K562 (cell line): ENCODE data around the gene C17orf113. TPM values are rescaled to one million over a fixed set of nuclear protein-coding genes. Genes with fewer than 3 reads are reported as not detected.

Experiments used
- ATAC-seq: fragments of 200-7000 bp; cut with Tn5 transposase; 3 replicates; pipeline ENCODE4 v1.9.1; 2020; ENCODE audit warnings: moderate library complexity
- BruUV-seq: library from RNA; stranded (reverse); fragments of 400-500 nt; replicated peaks from 2 replicates; lab custom pipeline; 2021; lab: Mats Ljungman, UMichigan
- CTCF ChIA-PET: fragments of 300-600 bp; formaldehyde crosslinking; extraction: SDS; loops from one replicate; lab custom pipeline; 2021; ENCODE audit warnings: low intra/inter-chr PET ratio; lab: Yijun Ruan, JAX
- POLR2A ChIA-PET: fragments of 300-600, 350-650 bp; sonication (Branson Sonifier 250); formaldehyde crosslinking; extraction: SDS; loops from one replicate; lab custom pipeline; 2021; ENCODE audit warnings: antibody characterized with exemption, inconsistent platforms; lab: Yijun Ruan, JAX
- DNase-seq, 4 experiments: peaks; one replicate each; pipeline versions ENCODE4 v3.0.0 to v3.0.0-alpha.2; 2011 to 2018; ENCODE audit warnings: low spot score in 3 of 4, mixed read lengths in 3 of 4; ENCODE audit errors: extremely low read depth in 1 of 4
- FAIRE-seq: peaks from 2 replicates; lab custom pipeline; 2011; peaks lifted over from hg19 to GRCh38; lab: Jason Lieb, UNC
- H2AFZ ChIP-seq: 2 replicates; pipeline ENCODE4 v1.6.0; 2011; ENCODE audit warnings: low read depth, low read length, control low read depth, inconsistent platforms
- H3K27ac ChIP-seq: fragments of 200-600 bp; 3 replicates; pipeline ENCODE4 v1.8.0; 2011; ENCODE audit warnings: low read depth, mild to moderate bottlenecking, control low read depth, inconsistent platforms, low read length, moderate library complexity, mixed read lengths; ENCODE audit errors: extremely low read depth
- H3K27me3 ChIP-seq, 2 experiments: fragments of 300-600 bp in 1 of 2; 2 replicates in 1 of 2; 3 replicates in 1 of 2; pipeline versions ENCODE4 v1.6.0 to v1.8.0; 2011; ENCODE audit warnings: inconsistent platforms in 2 of 2, low read length in 2 of 2, mild to moderate bottlenecking in 1 of 2, mixed read lengths in 1 of 2, moderate library complexity in 1 of 2; ENCODE audit not compliant: control insufficient read depth in 2 of 2, insufficient read depth in 2 of 2
- H3K36me3 ChIP-seq: fragments of 300-600 bp; 3 replicates; pipeline ENCODE4 v1.8.0; 2011; ENCODE audit warnings: mild to moderate bottlenecking, low read length, inconsistent platforms; ENCODE audit not compliant: control insufficient read depth, insufficient read depth
- H3K4me1 ChIP-seq, 2 experiments: fragments of 200-600 bp in 1 of 2; replicated peaks in 1 of 2; 2 replicates in 1 of 2; 3 replicates in 1 of 2; pipeline versions ENCODE4 v1.5.1 to v1.8.0; 2011; ENCODE audit warnings: inconsistent platforms in 2 of 2, low read length in 2 of 2, mild to moderate bottlenecking in 1 of 2, mixed read lengths in 1 of 2, moderate library complexity in 1 of 2; ENCODE audit not compliant: control insufficient read depth in 2 of 2, insufficient read depth in 2 of 2
- H3K4me2 ChIP-seq: 2 replicates; pipeline ENCODE4 v1.6.1; 2011; ENCODE audit warnings: low read length, control low read depth, inconsistent platforms, mixed read lengths; ENCODE audit not compliant: insufficient read depth
- H3K4me3 ChIP-seq: fragments of 200-600 bp; sonication (generic), shearing (Covaris generic); 2 replicates; pipeline ENCODE4 v1.5.1; 2016; ENCODE audit warnings: control low read depth, inconsistent platforms
- H3K79me2 ChIP-seq: fragments of 200-600 bp; 3 replicates; pipeline ENCODE4 v1.8.0; 2011; ENCODE audit warnings: low read length, inconsistent platforms; ENCODE audit not compliant: control insufficient read depth, insufficient read depth
- H3K9ac ChIP-seq, 2 experiments: 2 replicates each; pipeline versions ENCODE4 v1.6.0 to v1.6.1; 2011; ENCODE audit warnings: low read depth in 2 of 2, low read length in 2 of 2, control low read depth in 1 of 2, inconsistent platforms in 1 of 2, mild to moderate bottlenecking in 1 of 2, mixed read lengths in 1 of 2; ENCODE audit not compliant: insufficient read depth in 1 of 2
- H3K9me1 ChIP-seq: one replicate; pipeline ENCODE4 v1.6.0; 2011; ENCODE audit warnings: inconsistent platforms, mild to moderate bottlenecking, low read length, moderate library complexity; ENCODE audit not compliant: control insufficient read depth, insufficient read depth
- H3K9me3 ChIP-seq: replicated peaks from 2 replicates; pipeline ENCODE4 v1.5.1; 2011; ENCODE audit warnings: low read depth, low read length, inconsistent platforms; ENCODE audit not compliant: control insufficient read depth, insufficient read depth
- H4K20me1 ChIP-seq: replicated peaks from 2 replicates; pipeline ENCODE4 v1.6.1; 2011; ENCODE audit warnings: low read length, inconsistent platforms, mixed read lengths; ENCODE audit not compliant: control insufficient read depth, insufficient read depth
- BCOR ChIP-seq: fragments of 450-650 bp; IDR thresholded peaks from 2 replicates; pipeline ENCODE4 v1.6.1; 2016
- BRF2 ChIP-seq: IDR thresholded peaks from 3 replicates; pipeline ENCODE4 v1.6.1; 2011; ENCODE audit warnings: borderline replicate concordance, mild to moderate bottlenecking; ENCODE audit not compliant: insufficient read length, insufficient read depth
- E2F3 ChIP-seq: fragments of 250-450 bp; sonication (Bioruptor Pico); IDR thresholded peaks from 2 replicates; pipeline ENCODE4 v1.4.0; 2020; ENCODE audit warnings: mild to moderate bottlenecking
- FOXK2 ChIP-seq, 2 experiments: fragments of 450-650 bp; IDR thresholded peaks in 1 of 2; conservative IDR thresholded peaks in 1 of 2; 2 replicates each; pipeline ENCODE4 v1.6.1; 2016; ENCODE audit warnings: low read depth in 2 of 2, mild to moderate bottlenecking in 1 of 2
- MBD1 ChIP-seq: fragments of 250-450 bp; sonication (Bioruptor Pico); IDR thresholded peaks from 2 replicates; pipeline ENCODE4 v1.8.0; 2022; ENCODE audit warnings: inconsistent platforms
- MECOM ChIP-seq: fragments of 250-450 bp; sonication (Bioruptor Pico); IDR thresholded peaks from 2 replicates; pipeline ENCODE4 v1.8.0; 2022; ENCODE audit warnings: inconsistent platforms
- RBM25 ChIP-seq: fragments of 200-400 bp; formaldehyde crosslinking; IDR thresholded peaks from 2 replicates; pipeline ENCODE4 v1.6.1; 2018; ENCODE audit warnings: low read length, low read depth, moderate library complexity; ENCODE audit not compliant: severe bottlenecking
- WGBS: fragments of 100-300 bp; shearing (Covaris generic); methylation state at CpG from one replicate; pipeline ENCODE4 v1.1.6; 2016; ENCODE audit warnings: low coverage, mixed read lengths; ENCODE audit not compliant: insufficient coverage; ENCODE audit errors: missing lambda C conversion rate; 5-methylcytosine and 5-hydroxymethylcytosine counted together
- in situ Hi-C: fragments of 300-500 bp; cut with MboI; formaldehyde crosslinking; loops from 4 replicates; pipeline ENCODE4 v1.15.0; 2018; ENCODE audit warnings: inconsistent platforms, mixed read lengths
- intact Hi-C: fragments of 100-400 bp; cut with micrococcal nuclease; formaldehyde crosslinking; loops from 2 replicates; pipeline ENCODE4 v1.14.2; 2022
- polyA plus RNA-seq, 8 experiments: library from polyadenylated mRNA; depleted of rRNA in 4 of 8; stranded (reverse) in 5 of 8; unstranded in 3 of 8; fragments of >200 nt; fragmentation: Nextera tagmentation in 2 of 8; fragmentation: Illumina TruSeq in 1 of 8; extraction: Ambion mirVana in 2 of 8; extraction: Trizol in 1 of 8; gene quantifications; 2 replicates each; pipeline versions ENCODE4 v1.2.1 to v1.2.3, GENCODE V29; 2011 to 2014; ENCODE audit warnings: inconsistent platforms in 1 of 8, missing spikeins in 1 of 8
- total RNA-seq, 7 experiments: library from RNA; depleted of rRNA in 6 of 7; stranded (reverse); fragments of >200 nt in 6 of 7; fragmentation: Illumina TruSeq in 2 of 7; extraction: Trizol in 2 of 7; gene quantifications; 2 replicates each; pipeline versions ENCODE4 v1.2.1 to v1.2.3, GENCODE V29; 2011 to 2021; ENCODE audit warnings: low replicate concordance in 1 of 7

Gene C17orf113
- total and polyA plus RNA-seq, 9 of the 15 experiments (the other 6 are each of a cell fraction or from before 2014, with no cell fraction given) = 0.10 to 1.2 (median 0.31) TPM

GRCh38 chr17:42018988-42019387 lies 31.4 kb downstream of the C17orf113 start:
- Histone ChIP-seq H3K79me2 (peaks cover 62% of the 10 kb centered on the region), H3K9me3 (no peaks in the 10 kb centered on the region), H3K36me3 (peaks cover 50% of the 10 kb centered on the region), H3K9me1 (no peaks in the 10 kb centered on the region), H3K4me2 (no peak overlapping the region), H3K4me3 (no peak overlapping the region), H3K27ac (peak overlapping the region; percentile 98; the same call in 1 of the 3 replicates), H3K9ac (peak overlapping the region in 1 of 2 experiments; percentile 99; a peak in 2 of 4 replicates), H4K20me1 (peaks cover 5% of the 10 kb centered on the region; the same call in 1 of the 2 replicates), H2AFZ (peak overlapping the region; percentile 93; the same call in 1 of the 2 replicates), H3K4me1 (peaks cover 32 to 37% of the 10 kb centered on the region in 2 experiments), H3K27me3 (no peaks in the 10 kb centered on the region)
- intact Hi-C loops = no loop called here
- ATAC-seq (no peak), FAIRE-seq (no peak), DNase-seq (no peak)
- 0 out of 4 replicates have a peak, but pooled peaks of 1 of the 2 experiments have one; percentile 12 for TF ChIP-seq FOXK2 (conservative IDR thresholded peaks at IDR 0.05 in 1 of 2, IDR thresholded peaks at IDR 0.05 in 1 of 2; ENCODE audit: low read depth in 2 of 2)
- TF ChIP-seq BCOR = peak; percentile 58
- TF ChIP-seq MBD1 (CRISPR knock-in tag) = 0 out of 2 replicates have a peak, but pooled peaks have one; percentile 2
- peak; percentile 49 for TF ChIP-seq RBM25
- TF ChIP-seq BRF2 = no peak
- no peak for TF ChIP-seq E2F3 (CRISPR knock-in tag)
- no peak for TF ChIP-seq MECOM (CRISPR knock-in tag)
- ChIA-PET POLR2A (interaction anchor here (0.9 to 4.3 kb wide), 9 partner anchors 8 to 53 kb away, joined by 3 to 37 read pairs (median 5); no protein-coding TSS in a partner anchor), CTCF (no interaction called here)
- BruUV-seq = no TSS peak
- in situ Hi-C loops = no loop called here
- WGBS = 74% methylated on average over 4 of the region's 4 CpGs
